PFSK-1 (cell line): Measurements from ENCODE around the gene LRRC42.

Source experiments
- FOXP2 ChIP-seq: optimal IDR thresholded peaks from 2 replicates; pipeline ENCODE3; 2011; ENCODE audit warnings: borderline replicate concordance, control low read depth, inconsistent platforms; ENCODE audit not compliant: insufficient read depth; ENCODE audit errors: extremely low read length, extremely low read depth
- POLR2AphosphoS5 ChIP-seq: IDR thresholded peaks from 2 replicates; pipeline ENCODE4 v1.6.1; 2012; ENCODE audit warnings: low read depth, mild to moderate bottlenecking, control low read depth, low read length, moderate library complexity
- SIN3A ChIP-seq: IDR thresholded peaks from 2 replicates; pipeline ENCODE4 v1.6.1; 2012; ENCODE audit warnings: mild to moderate bottlenecking, low read length, moderate library complexity, borderline replicate concordance; ENCODE audit not compliant: insufficient read depth
- TAF1 ChIP-seq: IDR thresholded peaks from 2 replicates; pipeline ENCODE4 v1.6.1; 2012; ENCODE audit warnings: low read length, control low read depth, borderline replicate concordance; ENCODE audit not compliant: insufficient read depth
- TF ChIP-seq, protein P1 (sequence below), 2 experiments: IDR thresholded peaks; 2 replicates each; pipeline versions ENCODE4 v1.6.1 to v1.8.0; 2011 to 2012; ENCODE audit warnings: low read depth in 2 of 2, low read length in 2 of 2, control low read depth in 1 of 2, inconsistent platforms in 1 of 2, mild to moderate bottlenecking in 1 of 2, moderate library complexity in 1 of 2; ENCODE audit not compliant: insufficient read depth in 1 of 2

DNA sequence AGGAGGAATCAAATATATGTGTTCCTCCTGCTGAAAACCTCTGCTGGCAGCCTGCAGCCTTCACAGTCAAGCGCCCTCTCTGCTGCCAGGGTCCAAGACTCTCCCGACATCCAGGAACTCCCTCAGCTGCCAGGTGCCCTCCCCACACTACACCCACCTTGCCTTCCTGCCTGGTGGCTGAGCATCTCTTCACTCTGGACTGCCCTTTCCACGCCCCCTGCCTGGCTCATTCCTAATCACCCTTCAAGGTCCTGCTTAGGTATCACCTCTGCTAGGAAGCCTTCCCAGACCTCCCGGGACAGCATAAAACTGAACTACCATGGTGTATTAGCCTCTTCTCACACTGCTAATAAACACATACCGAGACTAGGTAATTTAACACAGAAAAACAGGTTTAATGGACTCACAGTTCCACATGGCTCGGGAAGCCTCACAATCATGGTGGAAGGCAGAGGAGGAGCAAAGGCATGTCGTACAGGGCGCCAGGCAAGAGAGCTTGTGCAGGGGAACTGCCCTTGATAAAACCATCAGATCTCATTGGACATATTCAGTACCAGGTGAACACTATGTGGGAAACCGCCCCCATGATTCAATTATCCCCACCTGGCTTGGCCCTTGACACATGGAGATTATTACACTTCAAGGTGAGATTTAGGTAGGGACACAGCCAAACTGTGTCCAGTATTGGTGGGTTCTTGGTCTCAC, 56.5 kb downstream of the LRRC42 start:
- TF ChIP-seq TAF1 (no peak), POLR2AphosphoS5 (no peak), SIN3A (no peak), FOXP2 (no peak)
- TF ChIP-seq, protein P1, sequence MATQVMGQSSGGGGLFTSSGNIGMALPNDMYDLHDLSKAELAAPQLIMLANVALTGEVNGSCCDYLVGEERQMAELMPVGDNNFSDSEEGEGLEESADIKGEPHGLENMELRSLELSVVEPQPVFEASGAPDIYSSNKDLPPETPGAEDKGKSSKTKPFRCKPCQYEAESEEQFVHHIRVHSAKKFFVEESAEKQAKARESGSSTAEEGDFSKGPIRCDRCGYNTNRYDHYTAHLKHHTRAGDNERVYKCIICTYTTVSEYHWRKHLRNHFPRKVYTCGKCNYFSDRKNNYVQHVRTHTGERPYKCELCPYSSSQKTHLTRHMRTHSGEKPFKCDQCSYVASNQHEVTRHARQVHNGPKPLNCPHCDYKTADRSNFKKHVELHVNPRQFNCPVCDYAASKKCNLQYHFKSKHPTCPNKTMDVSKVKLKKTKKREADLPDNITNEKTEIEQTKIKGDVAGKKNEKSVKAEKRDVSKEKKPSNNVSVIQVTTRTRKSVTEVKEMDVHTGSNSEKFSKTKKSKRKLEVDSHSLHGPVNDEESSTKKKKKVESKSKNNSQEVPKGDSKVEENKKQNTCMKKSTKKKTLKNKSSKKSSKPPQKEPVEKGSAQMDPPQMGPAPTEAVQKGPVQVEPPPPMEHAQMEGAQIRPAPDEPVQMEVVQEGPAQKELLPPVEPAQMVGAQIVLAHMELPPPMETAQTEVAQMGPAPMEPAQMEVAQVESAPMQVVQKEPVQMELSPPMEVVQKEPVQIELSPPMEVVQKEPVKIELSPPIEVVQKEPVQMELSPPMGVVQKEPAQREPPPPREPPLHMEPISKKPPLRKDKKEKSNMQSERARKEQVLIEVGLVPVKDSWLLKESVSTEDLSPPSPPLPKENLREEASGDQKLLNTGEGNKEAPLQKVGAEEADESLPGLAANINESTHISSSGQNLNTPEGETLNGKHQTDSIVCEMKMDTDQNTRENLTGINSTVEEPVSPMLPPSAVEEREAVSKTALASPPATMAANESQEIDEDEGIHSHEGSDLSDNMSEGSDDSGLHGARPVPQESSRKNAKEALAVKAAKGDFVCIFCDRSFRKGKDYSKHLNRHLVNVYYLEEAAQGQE (IDR thresholded peaks at IDR 0.05; ENCODE audit: insufficient read depth in 1 of 2, low read depth in 2 of 2, low read length in 2 of 2), result no peak
